ENCODE data around the gene FAF2.

The FAF2 gene

GRCh38 chr5:176489077-176489476 is 40.9 kb downstream of the FAF2 start:
- Histone ChIP-seq H3K27me3 (ENCODE audit: insufficient read depth, low read length) (no peaks in the 10 kb centered on the region), H3K9ac (ENCODE audit: low read depth, low read length) (no peak overlapping the region), H3K4me1 (ENCODE audit: insufficient read depth, low read length) (no peaks in the 10 kb centered on the region), H3K27ac (ENCODE audit: low read depth, low read length) (no peak overlapping the region), H3K9me3 (ENCODE audit: insufficient read depth, low read depth, low read length) (no peaks in the 10 kb centered on the region), H3K36me3 (ENCODE audit: insufficient read depth, low read length) (peaks cover 90% of the 10 kb centered on the region), H3K4me3 (ENCODE audit: low read length) (no peak overlapping the region)
- no CpG with 5 or more reads among the region's 1 CpG for WGBS

- 93% methylated on average over 1 of the region's 1 CpG for WGBS
- Histone ChIP-seq H3K4me1 (ENCODE audit: insufficient read depth, low read length) (no peaks in the 10 kb centered on the region), H3K36me3 (ENCODE audit: insufficient read depth, low read length) (peaks cover 93% of the 10 kb centered on the region)
Observed at GRCh38 chr5:176490301-176490700, 42.1 kb downstream of the FAF2 start.

GRCh38 chr5:176491101-176491502 is 42.9 kb downstream of the FAF2 start:
- 97% methylated on average over 3 of the region's 3 CpGs for WGBS
- Histone ChIP-seq H3K27ac (ENCODE audit: low read depth, low read length) (no peak overlapping the region), H3K4me1 (ENCODE audit: insufficient read depth, low read length) (no peaks in the 10 kb centered on the region), H3K9ac (ENCODE audit: low read depth, low read length) (no peak overlapping the region), H3K4me3 (ENCODE audit: low read length) (no peak overlapping the region), H3K36me3 (ENCODE audit: insufficient read depth, low read length) (peaks cover 93% of the 10 kb centered on the region), H3K27me3 (ENCODE audit: insufficient read depth, low read length) (no peaks in the 10 kb centered on the region), H3K9me3 (ENCODE audit: insufficient read depth, low read depth, low read length) (no peaks in the 10 kb centered on the region)

More at GRCh38 chr5:176490301-176490700, 42.1 kb downstream of the FAF2 start:
- H3K9ac ChIP-seq (ENCODE audit: low read depth, low read length): no peak overlapping the region
- H3K27ac ChIP-seq (ENCODE audit: low read depth, low read length): no peak overlapping the region
- H3K4me3 ChIP-seq (ENCODE audit: low read length): no peak overlapping the region
- no peaks in the 10 kb centered on the region for H3K27me3 ChIP-seq (ENCODE audit: insufficient read depth, low read length)
- H3K9me3 ChIP-seq (ENCODE audit: insufficient read depth, low read depth, low read length): no peaks in the 10 kb centered on the region

- Histone ChIP-seq H3K4me1 (ENCODE audit: insufficient read depth, low read length) (no peaks in the 10 kb centered on the region), H3K36me3 (ENCODE audit: insufficient read depth, low read length) (peaks cover 93% of the 10 kb centered on the region), H3K27me3 (ENCODE audit: insufficient read depth, low read length) (no peaks in the 10 kb centered on the region), H3K9ac (ENCODE audit: low read depth, low read length) (no peak overlapping the region), H3K9me3 (ENCODE audit: insufficient read depth, low read depth, low read length) (no peaks in the 10 kb centered on the region), H3K27ac (ENCODE audit: low read depth, low read length) (no peak overlapping the region), H3K4me3 (ENCODE audit: low read length) (no peak overlapping the region)
- WGBS: 97% methylated on average over 8 of the region's 8 CpGs
Observed at GRCh38 chr5:176491901-176492300, 43.7 kb downstream of the FAF2 start.

- H3K9me3 ChIP-seq (ENCODE audit: insufficient read depth, low read depth, low read length): no peaks in the 10 kb centered on the region
- H3K27ac ChIP-seq (ENCODE audit: low read depth, low read length): no peak overlapping the region
- H3K9ac ChIP-seq (ENCODE audit: low read depth, low read length): no peak overlapping the region
- H3K4me1 ChIP-seq (ENCODE audit: insufficient read depth, low read length): no peaks in the 10 kb centered on the region
- H3K27me3 ChIP-seq (ENCODE audit: insufficient read depth, low read length): no peaks in the 10 kb centered on the region
- H3K4me3 ChIP-seq (ENCODE audit: low read length): no peak overlapping the region
- peaks cover 93% of the 10 kb centered on the region for H3K36me3 ChIP-seq (ENCODE audit: insufficient read depth, low read length)
- WGBS: 92% methylated on average over 3 of the region's 3 CpGs
Observed at GRCh38 chr5:176492431-176492830, 44.2 kb downstream of the FAF2 start.

GRCh38 chr5:176497852-176498251 is 49.7 kb downstream of the FAF2 start:
- WGBS: 94% methylated on average over 9 of the region's 9 CpGs
- H3K9me3 ChIP-seq (ENCODE audit: insufficient read depth, low read depth, low read length): no peaks in the 10 kb centered on the region
- no peaks in the 10 kb centered on the region for H3K27me3 ChIP-seq (ENCODE audit: insufficient read depth, low read length)
- no peak overlapping the region for H3K9ac ChIP-seq (ENCODE audit: low read depth, low read length)
- H3K27ac ChIP-seq (ENCODE audit: low read depth, low read length): no peak overlapping the region
- peaks cover 97% of the 10 kb centered on the region for H3K36me3 ChIP-seq (ENCODE audit: insufficient read depth, low read length)
- H3K4me1 ChIP-seq (ENCODE audit: insufficient read depth, low read length): no peaks in the 10 kb centered on the region
- no peak overlapping the region for H3K4me3 ChIP-seq (ENCODE audit: low read length)

GRCh38 chr5:176499273-176499672 is 51.1 kb downstream of the FAF2 start:
- 95% methylated on average over 5 of the region's 5 CpGs for WGBS
- H3K9me3 ChIP-seq (ENCODE audit: insufficient read depth, low read depth, low read length): no peaks in the 10 kb centered on the region
- H3K27ac ChIP-seq (ENCODE audit: low read depth, low read length): no peak overlapping the region
- H3K4me1 ChIP-seq (ENCODE audit: insufficient read depth, low read length): no peaks in the 10 kb centered on the region
- H3K9ac ChIP-seq (ENCODE audit: low read depth, low read length): no peak overlapping the region
- no peak overlapping the region for H3K4me3 ChIP-seq (ENCODE audit: low read length)
- peaks cover 95% of the 10 kb centered on the region for H3K36me3 ChIP-seq (ENCODE audit: insufficient read depth, low read length)
- no peaks in the 10 kb centered on the region for H3K27me3 ChIP-seq (ENCODE audit: insufficient read depth, low read length)

- Histone ChIP-seq H3K9me3 (ENCODE audit: insufficient read depth, low read depth, low read length) (no peaks in the 10 kb centered on the region), H3K36me3 (ENCODE audit: insufficient read depth, low read length) (peaks cover 95% of the 10 kb centered on the region), H3K27me3 (ENCODE audit: insufficient read depth, low read length) (no peaks in the 10 kb centered on the region), H3K27ac (ENCODE audit: low read depth, low read length) (no peak overlapping the region), H3K4me3 (ENCODE audit: low read length) (no peak overlapping the region), H3K9ac (ENCODE audit: low read depth, low read length) (no peak overlapping the region), H3K4me1 (ENCODE audit: insufficient read depth, low read length) (no peaks in the 10 kb centered on the region)
- whole genome bisulfite sequencing: 93% methylated on average over 3 of the region's 3 CpGs
Observed at GRCh38 chr5:176500511-176500910, 52.3 kb downstream of the FAF2 start.

GRCh38 chr5:176501333-176501732 is 53.1 kb downstream of the FAF2 start:
- H3K9ac ChIP-seq (ENCODE audit: low read depth, low read length): no peak overlapping the region
- no peak overlapping the region for H3K27ac ChIP-seq (ENCODE audit: low read depth, low read length)
- no peak overlapping the region for H3K4me3 ChIP-seq (ENCODE audit: low read length)
- 94% methylated on average over 1 of the region's 1 CpG for WGBS
- H3K4me1 ChIP-seq (ENCODE audit: insufficient read depth, low read length): no peaks in the 10 kb centered on the region
- no peaks in the 10 kb centered on the region for H3K9me3 ChIP-seq (ENCODE audit: insufficient read depth, low read depth, low read length)
- H3K36me3 ChIP-seq (ENCODE audit: insufficient read depth, low read length): peaks cover 95% of the 10 kb centered on the region
- H3K27me3 ChIP-seq (ENCODE audit: insufficient read depth, low read length): no peaks in the 10 kb centered on the region

- Histone ChIP-seq H3K27me3 (ENCODE audit: insufficient read depth, low read length) (no peaks in the 10 kb centered on the region), H3K9me3 (ENCODE audit: insufficient read depth, low read depth, low read length) (no peaks in the 10 kb centered on the region), H3K9ac (ENCODE audit: low read depth, low read length) (no peak overlapping the region), H3K4me1 (ENCODE audit: insufficient read depth, low read length) (no peaks in the 10 kb centered on the region), H3K27ac (ENCODE audit: low read depth, low read length) (no peak overlapping the region), H3K36me3 (ENCODE audit: insufficient read depth, low read length) (peaks cover 95% of the 10 kb centered on the region), H3K4me3 (ENCODE audit: low read length) (no peak overlapping the region)
- 94% methylated on average over 5 of the region's 5 CpGs for WGBS
Observed at GRCh38 chr5:176503496-176503895, 55.3 kb downstream of the FAF2 start.

- peaks cover 66% of the 10 kb centered on the region for H3K36me3 ChIP-seq (ENCODE audit: insufficient read depth, low read length)
- H3K27ac ChIP-seq (ENCODE audit: low read depth, low read length): no peak overlapping the region
- no peaks in the 10 kb centered on the region for H3K4me1 ChIP-seq (ENCODE audit: insufficient read depth, low read length)
- 92% methylated on average over 2 of the region's 2 CpGs for WGBS
- H3K9ac ChIP-seq (ENCODE audit: low read depth, low read length): no peak overlapping the region
- no peaks in the 10 kb centered on the region for H3K27me3 ChIP-seq (ENCODE audit: insufficient read depth, low read length)
- H3K4me3 ChIP-seq (ENCODE audit: low read length): no peak overlapping the region
- H3K9me3 ChIP-seq (ENCODE audit: insufficient read depth, low read depth, low read length): no peaks in the 10 kb centered on the region
Observed at GRCh38 chr5:176507911-176508310, 59.7 kb downstream of the FAF2 start.

GRCh38 chr5:176508603-176509002 is 60.4 kb downstream of the FAF2 start:
- no peaks in the 10 kb centered on the region for H3K4me1 ChIP-seq (ENCODE audit: insufficient read depth, low read length)
- 96% methylated on average over 4 of the region's 4 CpGs for WGBS
- no peak overlapping the region for H3K9ac ChIP-seq (ENCODE audit: low read depth, low read length)
- H3K36me3 ChIP-seq (ENCODE audit: insufficient read depth, low read length): peaks cover 60% of the 10 kb centered on the region
- no peaks in the 10 kb centered on the region for H3K9me3 ChIP-seq (ENCODE audit: insufficient read depth, low read depth, low read length)
- no peaks in the 10 kb centered on the region for H3K27me3 ChIP-seq (ENCODE audit: insufficient read depth, low read length)
- no peak overlapping the region for H3K4me3 ChIP-seq (ENCODE audit: low read length)
- H3K27ac ChIP-seq (ENCODE audit: low read depth, low read length): no peak overlapping the region
